GM23338 (cell line): ENCODE measurements around the gene MACIR.

Source experiments
- CREB1 ChIP-seq: fragments of 250-450 bp; sonication (Bioruptor Pico); IDR thresholded peaks from 2 replicates; pipeline ENCODE4 v1.5.0; 2020; ENCODE audit warnings: low read depth, mild to moderate bottlenecking, moderate library complexity
- CTCF ChIP-seq, 2 experiments: fragments of 200-600 bp in 1 of 2; sonication (generic) in 1 of 2; conservative IDR thresholded peaks; 2 replicates each; pipeline versions ENCODE4 v1.5.1 to v1.6.1; 2016 to 2017; ENCODE audit warnings: antibody characterized with exemption in 2 of 2, low read depth in 2 of 2, mild to moderate bottlenecking in 2 of 2, moderate library complexity in 1 of 2
- EZH2 ChIP-seq: fragments of 200-600 bp; sonication (generic); IDR thresholded peaks from one replicate; pipeline ENCODE4 v1.8.0; 2017; ENCODE audit warnings: antibody characterized with exemption, mild to moderate bottlenecking, low read depth; ENCODE audit not compliant: unreplicated experiment
- EZH2phosphoT487 ChIP-seq: fragments of 200-600 bp; sonication (generic); IDR thresholded peaks from one replicate; pipeline ENCODE4 v1.8.1; 2018; ENCODE audit warnings: antibody characterized with exemption; ENCODE audit not compliant: unreplicated experiment
- JUNB ChIP-seq: IDR thresholded peaks from one replicate; pipeline ENCODE4 v1.6.1; 2016; ENCODE audit warnings: antibody characterized with exemption; ENCODE audit not compliant: unreplicated experiment
- POLR2AphosphoS5 ChIP-seq: IDR thresholded peaks from 2 replicates; pipeline ENCODE4 v1.6.1; 2016; ENCODE audit warnings: antibody characterized with exemption, low read depth
- REST ChIP-seq: IDR thresholded peaks from one replicate; pipeline ENCODE4 v1.6.1; 2018; ENCODE audit warnings: antibody characterized with exemption; ENCODE audit not compliant: unreplicated experiment
- STAT1 ChIP-seq: IDR thresholded peaks from one replicate; pipeline ENCODE4 v1.6.1; 2016; ENCODE audit warnings: antibody characterized with exemption; ENCODE audit not compliant: unreplicated experiment
- ZNF331 ChIP-seq: fragments of 250-450 bp; sonication (Bioruptor Pico); IDR thresholded peaks from 2 replicates; pipeline ENCODE4 v1.5.0; 2020; ENCODE audit warnings: low read depth, mild to moderate bottlenecking, moderate library complexity
- ZNF462 ChIP-seq: fragments of 250-450 bp; sonication (Bioruptor Pico); IDR thresholded peaks from 2 replicates; pipeline ENCODE4 v1.5.0; 2020; ENCODE audit warnings: mild to moderate bottlenecking, moderate library complexity

- no peak for TF ChIP-seq CTCF (conservative IDR thresholded peaks at IDR 0.05; ENCODE audit: low read depth in 2 of 2)
- no peak for TF ChIP-seq EZH2
- TF ChIP-seq POLR2AphosphoS5 = no peak
- TF ChIP-seq ZNF331 (CRISPR knock-in tag) = no peak
- no peak for TF ChIP-seq EZH2phosphoT487
- TF ChIP-seq CREB1 (CRISPR knock-in tag) = no peak
- TF ChIP-seq STAT1 = no peak
- TF ChIP-seq REST = no peak
- TF ChIP-seq JUNB = no peak
- no peak for TF ChIP-seq ZNF462
Observed at GRCh38 chr5:103294906-103295305, 36.3 kb downstream of the MACIR start.
